Subcutaneous abdominal adipose tissue (tissue), 5 donors: ENCODE results near the gene KRT75.

Experiments used
- H3K27ac ChIP-seq: one replicate; pipeline ENCODE4 v1.7.0; 2013; ENCODE audit warnings: low read depth, mild to moderate bottlenecking, inconsistent platforms, low read length, moderate library complexity
- H3K27me3 ChIP-seq, 5 donors: one replicate each; pipeline ENCODE4 v1.7.0; 2013; ENCODE audit warnings: low read length in 5 of 5, inconsistent platforms in 1 of 5; ENCODE audit not compliant: control insufficient read depth in 5 of 5, insufficient read depth in 4 of 5
- H3K36me3 ChIP-seq, 5 donors: one replicate each; pipeline ENCODE4 v1.7.0; 2013; ENCODE audit warnings: low read length in 5 of 5; ENCODE audit not compliant: control insufficient read depth in 5 of 5, insufficient read depth in 5 of 5
- H3K4me1 ChIP-seq, 5 donors: one replicate each; pipeline ENCODE4 v1.7.0; 2013; ENCODE audit warnings: low read length in 5 of 5, mild to moderate bottlenecking in 3 of 5, moderate library complexity in 1 of 5; ENCODE audit not compliant: control insufficient read depth in 5 of 5, insufficient read depth in 5 of 5
- H3K4me3 ChIP-seq, 5 donors: one replicate each; pipeline ENCODE4 v1.7.0; 2013; ENCODE audit warnings: low read length in 5 of 5, low read depth in 1 of 5
- H3K9ac ChIP-seq, 5 donors: one replicate each; pipeline ENCODE4 v1.7.0; 2013; ENCODE audit warnings: low read length in 5 of 5, mild to moderate bottlenecking in 4 of 5, moderate library complexity in 3 of 5
- H3K9me3 ChIP-seq, 5 donors: one replicate each; pipeline ENCODE4 v1.7.0; 2013; ENCODE audit warnings: low read length in 5 of 5; ENCODE audit not compliant: control insufficient read depth in 5 of 5
- donor health status: healthy.
- donor health status: healthy.
- donor health status: healthy.
- donor health status: healthy.
- donor health status: healthy.

KRT75 gene

GRCh38 chr12:52441320-52441911, 7.2 kb upstream of the KRT75 start:
- no peak overlapping the region for H3K4me3 ChIP-seq
- peaks cover 0 to 15% (median 12%) of the 10 kb centered on the region in 5 donors for H3K4me1 ChIP-seq
- no peaks in the 10 kb centered on the region for H3K36me3 ChIP-seq
- no peak overlapping the region for H3K27ac ChIP-seq
- H3K27me3 ChIP-seq, result peaks cover 0 to 2% (median 0%) of the 10 kb centered on the region in 5 donors
- no peaks in the 10 kb centered on the region for H3K9me3 ChIP-seq
- no peak overlapping the region for H3K9ac ChIP-seq

DNA sequence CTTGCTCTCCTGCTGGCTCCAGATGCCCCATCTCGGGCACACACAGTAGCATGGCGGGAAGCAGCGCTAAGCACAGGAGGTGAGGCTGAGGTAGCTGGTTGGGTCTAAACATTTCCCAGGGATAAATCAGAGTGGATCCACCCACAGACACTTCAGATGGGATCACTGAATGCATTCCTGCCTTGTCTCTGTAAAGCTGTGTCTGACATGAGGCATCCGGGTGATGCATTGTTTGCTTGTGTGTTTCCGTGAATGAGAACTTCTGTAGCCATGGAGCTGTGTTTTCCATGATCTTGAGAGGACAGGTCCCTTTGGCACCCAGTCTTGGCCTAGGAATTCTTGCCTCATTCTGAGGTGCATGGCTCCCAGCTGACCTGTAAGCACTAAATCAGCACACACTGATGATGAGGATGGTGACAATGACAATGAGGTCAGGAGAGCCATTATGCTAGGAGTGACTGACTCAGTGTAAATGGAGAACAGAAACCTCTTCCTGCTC, 6.7 kb upstream of the KRT75 start:
- no peak overlapping the region for H3K9ac ChIP-seq
- no peak overlapping the region for H3K4me3 ChIP-seq
- H3K36me3 ChIP-seq, result no peaks in the 10 kb centered on the region
- H3K27me3 ChIP-seq, result peaks cover 0 to 2% (median 0%) of the 10 kb centered on the region in 5 donors
- H3K27ac ChIP-seq, result no peak overlapping the region
- no peaks in the 10 kb centered on the region for H3K9me3 ChIP-seq
- H3K4me1 ChIP-seq, result peaks cover 0 to 15% (median 12%) of the 10 kb centered on the region in 5 donors

GRCh38 chr12:52439845-52440244, 5.7 kb upstream of the KRT75 start:
- no peaks in the 10 kb centered on the region for H3K9me3 ChIP-seq
- peaks cover 0 to 2% (median 0%) of the 10 kb centered on the region in 5 donors for H3K27me3 ChIP-seq
- H3K4me3 ChIP-seq, result no peak overlapping the region
- H3K9ac ChIP-seq, result no peak overlapping the region
- peaks cover 0 to 15% (median 12%) of the 10 kb centered on the region in 5 donors for H3K4me1 ChIP-seq
- H3K27ac ChIP-seq, result no peak overlapping the region
- H3K36me3 ChIP-seq, result no peaks in the 10 kb centered on the region

DNA sequence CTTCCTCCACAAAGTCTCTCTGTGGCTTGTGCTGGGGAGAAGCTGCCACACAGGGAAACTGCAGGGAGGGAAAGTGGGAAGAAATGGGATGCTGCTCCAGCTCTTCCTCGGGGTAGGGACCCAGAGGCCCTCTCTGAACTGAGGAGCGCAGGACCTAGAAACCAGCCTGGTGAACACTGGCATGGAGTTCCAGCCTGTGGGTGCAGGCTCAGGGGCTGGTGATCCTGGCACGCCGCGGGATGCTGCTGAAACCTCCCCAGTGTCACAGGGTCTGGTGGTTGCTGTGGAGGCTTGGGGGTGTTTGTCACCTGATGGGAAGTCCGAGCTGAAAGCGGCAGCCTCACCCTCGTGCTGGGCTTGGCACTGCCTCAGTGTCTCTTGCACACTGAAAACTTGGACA, 5.2 kb upstream of the KRT75 start:
- H3K9ac ChIP-seq, result no peak overlapping the region
- no peak overlapping the region for H3K4me3 ChIP-seq
- H3K9me3 ChIP-seq, result no peaks in the 10 kb centered on the region
- peaks cover 0 to 2% (median 0%) of the 10 kb centered on the region in 5 donors for H3K27me3 ChIP-seq
- no peaks in the 10 kb centered on the region for H3K36me3 ChIP-seq
- no peak overlapping the region for H3K27ac ChIP-seq
- peaks cover 0 to 15% (median 12%) of the 10 kb centered on the region in 5 donors for H3K4me1 ChIP-seq

GRCh38 chr12:52438305-52439301, 4.4 kb upstream of the KRT75 start:
- peaks cover 0 to 13% (median 12%) of the 10 kb centered on the region in 5 donors for H3K4me1 ChIP-seq
- no peak overlapping the region for H3K4me3 ChIP-seq
- H3K27me3 ChIP-seq, result peaks cover 0 to 2% (median 0%) of the 10 kb centered on the region in 5 donors
- H3K36me3 ChIP-seq, result no peaks in the 10 kb centered on the region
- no peaks in the 10 kb centered on the region for H3K9me3 ChIP-seq
- H3K9ac ChIP-seq, result no peak overlapping the region
- no peak overlapping the region for H3K27ac ChIP-seq

- H3K4me3 ChIP-seq, result no peak overlapping the region
- no peak overlapping the region for H3K27ac ChIP-seq
- peaks cover 0 to 2% (median 0%) of the 10 kb centered on the region in 5 donors for H3K27me3 ChIP-seq
- no peak overlapping the region for H3K9ac ChIP-seq
- H3K9me3 ChIP-seq, result no peaks in the 10 kb centered on the region
- no peaks in the 10 kb centered on the region for H3K36me3 ChIP-seq
- peaks cover 0 to 6% (median 6%) of the 10 kb centered on the region in 5 donors for H3K4me1 ChIP-seq
Observed at GRCh38 chr12:52437508-52437907, 3.3 kb upstream of the KRT75 start.

- Histone ChIP-seq H3K9me3 (no peaks in the 10 kb centered on the region), H3K27ac (no peak overlapping the region), H3K36me3 (no peaks in the 10 kb centered on the region), H3K4me1 (peaks cover 0 to under 1% (median under 1%) of the 10 kb centered on the region in 5 donors), H3K4me3 (no peak overlapping the region), H3K27me3 (peaks cover 0 to 2% (median 0%) of the 10 kb centered on the region in 5 donors), H3K9ac (no peak overlapping the region)
Observed at GRCh38 chr12:52436828-52437474, 2.8 kb upstream of the KRT75 start.

DNA sequence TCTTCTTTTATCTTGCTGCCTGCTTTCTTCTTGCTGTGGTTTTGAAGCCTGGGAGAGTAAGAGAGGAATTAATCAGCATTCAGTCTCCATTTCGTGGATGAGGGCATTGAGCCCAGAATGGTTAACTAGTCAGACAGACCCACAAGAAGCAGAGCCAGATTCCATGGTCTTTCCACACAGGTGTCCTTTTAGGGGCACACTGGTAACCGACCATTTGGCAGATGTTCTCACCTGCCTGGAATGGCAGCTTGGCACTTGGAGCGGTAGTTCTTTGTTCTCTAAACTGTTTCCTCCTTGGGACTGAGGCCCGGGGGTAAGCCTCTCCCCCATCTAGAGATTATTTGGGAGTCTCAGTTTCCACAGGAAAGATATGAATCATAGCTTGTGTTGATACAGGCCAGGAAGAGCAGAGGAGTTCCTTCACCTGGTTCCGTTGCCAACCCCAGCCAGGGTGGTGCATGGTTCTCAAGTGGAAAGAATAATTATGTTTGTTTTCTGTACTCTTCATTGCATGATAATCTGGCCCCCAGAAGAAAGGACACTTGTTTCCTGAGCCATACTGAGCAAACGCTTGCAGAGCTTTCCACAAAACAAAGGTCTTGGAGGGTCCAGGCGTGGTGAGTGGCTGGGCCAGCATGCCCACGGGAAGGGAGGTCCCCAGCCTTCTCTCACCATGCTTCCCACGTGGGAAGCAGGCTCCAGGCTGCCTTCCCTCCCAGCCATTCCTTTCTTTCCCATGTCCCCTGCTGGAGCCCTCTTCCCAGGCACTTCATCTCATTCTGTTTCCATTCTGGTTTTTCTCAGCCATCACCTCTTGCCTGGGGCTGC, 2.0 kb upstream of the KRT75 start:
- Histone ChIP-seq H3K27ac (no peak overlapping the region), H3K4me1 (no peaks in the 10 kb centered on the region), H3K36me3 (no peaks in the 10 kb centered on the region), H3K9ac (no peak overlapping the region), H3K4me3 (no peak overlapping the region), H3K9me3 (no peaks in the 10 kb centered on the region), H3K27me3 (peaks cover 0 to 2% (median 0%) of the 10 kb centered on the region in 5 donors)

- Histone ChIP-seq H3K27ac (no peak overlapping the region), H3K4me3 (no peak overlapping the region), H3K36me3 (no peaks in the 10 kb centered on the region), H3K27me3 (peaks cover 0 to 2% (median 0%) of the 10 kb centered on the region in 5 donors), H3K9ac (no peak overlapping the region), H3K9me3 (no peaks in the 10 kb centered on the region), H3K4me1 (no peaks in the 10 kb centered on the region)
Observed at GRCh38 chr12:52435659-52435999, 1.5 kb upstream of the KRT75 start.
